ENCODE measurements around the gene UBALD1. TPM values are rescaled to one million over a fixed set of nuclear protein-coding genes. Genes with fewer than 3 reads are reported as not detected.

UBALD1 gene
- 3.3 and 4.7 TPM in 2 replicates for total RNA-seq (2014; rRNA removed; shearing (Covaris generic))

DNA sequence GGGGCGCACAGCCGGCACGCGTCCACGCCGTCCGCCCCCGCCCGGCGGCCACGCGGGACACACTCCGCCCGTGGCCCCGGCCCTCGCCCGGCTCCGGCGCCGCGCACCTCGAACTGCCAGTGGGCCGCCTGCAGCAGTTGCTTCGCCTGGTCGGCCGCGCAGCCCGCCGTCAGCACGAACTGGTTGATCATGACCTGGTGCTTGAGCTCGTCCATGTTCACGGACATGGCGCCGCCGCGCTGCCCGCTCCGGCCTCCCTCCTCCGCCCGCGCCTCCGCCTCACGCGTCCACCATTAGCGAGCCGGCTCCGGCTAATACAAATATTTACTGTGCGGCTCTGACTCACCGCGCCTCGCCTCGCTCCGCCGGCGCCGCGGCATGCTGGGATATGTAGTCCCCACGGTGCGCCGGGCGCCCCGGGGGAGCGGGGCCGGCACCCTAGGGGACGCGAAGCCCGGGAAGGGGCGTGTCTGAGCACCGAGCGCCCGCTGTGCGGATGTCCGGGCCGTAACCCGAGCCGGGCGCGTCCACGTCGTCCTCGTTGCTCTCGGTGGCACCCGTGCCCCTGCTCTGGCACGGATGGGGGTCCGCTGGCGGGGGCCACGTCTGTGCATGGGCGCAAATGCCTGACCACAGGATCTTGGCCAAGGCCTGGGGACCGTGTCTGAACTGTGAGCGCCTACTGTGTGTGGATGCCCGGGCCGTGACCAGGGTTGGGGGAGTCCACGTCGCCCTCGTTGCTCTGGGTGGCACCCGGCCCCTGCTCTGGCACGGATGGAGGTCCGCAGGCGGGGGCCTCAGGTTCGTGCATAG is at the start of gene UBALD1:
TSS of gene UBALD1 (minus strand) at position 318 of the 813 bp plus-strand sequence. CDS start at position 227, 91 bp downstream.
- peak; percentile 86 for DNase-seq (ENCODE audit: low read depth)

GRCh38 chr16:4663777-4664465 is 49.2 kb upstream of the UBALD1 start:
- no peak for DNase-seq (ENCODE audit: low read depth)

- DNase-seq (ENCODE audit: low read depth) = peak; percentile 52
Observed at GRCh38 chr16:4663465-4663776, 48.7 kb upstream of the UBALD1 start.

DNA sequence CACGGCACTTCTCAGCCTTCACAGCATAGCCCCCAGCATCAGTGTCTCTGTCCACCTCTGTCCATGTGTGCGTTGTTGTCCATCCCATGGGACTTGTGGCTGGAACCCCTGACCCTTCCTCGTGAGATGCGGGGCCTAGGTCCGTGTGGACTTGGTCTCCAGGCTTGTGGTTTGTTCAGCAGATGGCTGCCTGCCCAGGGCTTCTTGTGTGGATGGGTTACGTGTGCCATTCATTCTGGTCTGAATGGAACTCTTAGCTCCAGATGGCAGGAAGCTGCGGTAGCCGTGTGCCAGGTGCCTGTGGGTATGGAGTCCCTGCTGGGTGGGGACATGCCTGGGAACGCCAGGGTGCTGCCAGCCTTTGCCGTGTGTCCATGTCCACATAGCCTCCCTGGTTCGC is 47.0 kb upstream of the UBALD1 start:
- DNase-seq (ENCODE audit: low read depth) = peak; percentile 71

DNA sequence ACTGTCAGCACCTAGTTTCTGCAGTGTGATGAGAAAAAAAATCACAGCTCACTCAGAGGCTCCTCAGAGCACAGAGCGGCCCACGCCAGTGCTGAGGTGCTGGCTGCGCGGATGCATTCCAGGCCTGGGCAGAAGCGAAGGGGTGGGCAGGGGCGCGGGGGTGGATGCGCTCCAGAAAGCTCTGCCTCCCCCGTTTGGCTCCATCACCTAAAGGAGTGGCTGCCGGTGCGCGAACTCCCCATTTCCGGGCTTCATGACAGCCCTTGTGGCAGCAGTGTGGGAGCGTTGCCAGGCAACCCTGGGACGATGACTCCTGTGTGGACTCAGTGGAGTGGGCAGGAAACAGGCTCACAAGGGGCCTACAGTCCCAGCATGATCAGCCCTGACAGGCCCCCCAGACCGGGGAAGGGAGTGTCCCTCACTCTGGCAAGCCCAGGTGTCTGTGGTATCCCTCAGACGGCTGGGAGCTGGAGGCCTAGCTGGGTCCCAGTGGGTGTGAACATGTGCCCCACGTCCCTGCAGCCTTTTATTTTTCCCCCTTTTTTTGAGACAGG is 45.8 kb upstream of the UBALD1 start:
- peak; percentile 62 for DNase-seq (ENCODE audit: low read depth)

- no peak for DNase-seq (ENCODE audit: low read depth)
Observed at GRCh38 chr16:4659363-4660353, 45.0 kb upstream of the UBALD1 start.

DNA sequence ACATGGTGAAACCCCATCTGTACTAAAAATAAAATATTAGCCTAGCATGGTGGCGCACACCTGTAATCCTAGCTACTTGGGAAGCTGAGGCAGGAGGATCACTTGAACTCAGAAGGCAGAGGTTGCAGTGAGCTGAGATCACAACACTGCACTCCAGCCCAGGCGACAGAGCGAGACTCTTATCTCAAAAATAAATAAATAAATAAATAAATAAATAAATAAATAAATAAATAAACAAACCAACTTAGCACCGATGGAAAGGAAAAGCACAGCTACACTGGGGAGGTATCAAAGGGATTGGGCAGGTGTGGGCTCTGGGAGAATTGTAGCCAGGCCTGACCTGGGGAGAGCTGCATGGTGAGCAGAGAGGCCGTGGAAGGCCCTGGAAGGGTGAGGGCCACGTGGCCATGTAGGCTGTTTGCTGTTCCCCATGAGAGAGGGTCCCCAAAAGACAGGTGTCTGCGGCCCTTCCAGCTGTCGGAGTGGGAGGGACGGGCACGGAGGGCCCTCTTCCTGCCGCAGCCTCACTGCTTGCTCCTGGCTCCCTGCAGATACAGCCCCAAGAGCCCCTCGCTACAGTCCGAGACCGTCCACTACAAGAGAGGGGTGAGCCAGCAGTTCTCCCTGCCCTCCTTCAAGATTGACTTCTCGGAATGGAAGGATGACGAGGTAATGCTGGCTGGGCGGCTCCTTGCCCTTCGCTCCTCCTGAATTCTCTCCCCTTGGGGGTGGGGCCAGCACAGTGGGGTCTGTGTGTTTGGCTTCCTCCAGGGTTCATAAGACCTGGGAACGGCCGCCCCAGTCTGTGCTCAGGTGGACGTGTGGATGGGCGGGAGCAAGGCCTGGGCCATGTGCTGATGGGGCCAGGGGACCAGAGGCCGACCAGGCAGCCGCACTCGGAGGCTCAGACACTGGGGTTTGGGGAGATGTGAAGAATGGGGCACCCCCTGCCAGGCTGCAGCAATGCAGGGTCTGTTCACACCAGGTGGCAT is 42.3 kb upstream of the UBALD1 start:
- no peak for DNase-seq (ENCODE audit: low read depth)

DNA sequence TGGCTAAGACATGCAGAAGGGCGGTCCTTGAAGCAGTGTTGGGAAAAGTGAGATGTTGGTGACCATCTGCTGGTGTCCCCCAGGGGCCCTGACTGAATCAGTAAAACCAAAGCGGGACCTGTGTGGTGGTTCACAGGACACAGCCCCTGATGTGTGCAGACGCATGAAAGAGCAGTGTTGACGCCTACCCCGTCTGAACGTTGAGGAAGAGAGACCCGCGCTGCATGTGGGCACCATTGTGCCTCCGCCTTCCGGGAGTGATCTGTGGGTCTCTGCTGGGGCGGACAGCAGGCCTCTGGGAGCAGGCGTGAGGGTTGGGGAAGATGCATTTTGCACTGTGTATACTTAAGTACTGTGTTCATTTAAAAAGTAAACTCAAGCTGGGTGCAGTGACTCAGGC is 41.5 kb upstream of the UBALD1 start:
- no peak for DNase-seq (ENCODE audit: low read depth)

DNA sequence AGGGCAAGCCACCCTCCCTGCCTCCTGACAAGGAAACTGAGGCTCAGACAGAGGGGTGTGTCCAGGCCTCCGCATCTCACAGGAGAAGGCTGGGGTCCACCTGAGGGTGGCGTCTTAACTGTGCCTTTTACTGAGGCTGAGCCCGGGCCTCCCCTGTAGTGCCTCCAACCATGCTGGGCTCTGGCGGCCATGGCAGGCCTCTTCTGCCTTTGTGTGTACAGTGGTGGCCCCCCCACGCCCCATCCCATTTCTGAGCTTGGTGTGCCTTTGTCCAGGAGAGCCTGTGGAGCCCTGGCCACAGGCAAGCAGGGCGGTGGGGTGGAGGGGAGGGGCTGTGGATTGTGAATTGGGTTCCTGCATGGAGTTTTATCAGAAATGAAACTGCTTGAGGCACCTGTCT is 41.1 kb upstream of the UBALD1 start:
- no peak for DNase-seq (ENCODE audit: low read depth)

DNA sequence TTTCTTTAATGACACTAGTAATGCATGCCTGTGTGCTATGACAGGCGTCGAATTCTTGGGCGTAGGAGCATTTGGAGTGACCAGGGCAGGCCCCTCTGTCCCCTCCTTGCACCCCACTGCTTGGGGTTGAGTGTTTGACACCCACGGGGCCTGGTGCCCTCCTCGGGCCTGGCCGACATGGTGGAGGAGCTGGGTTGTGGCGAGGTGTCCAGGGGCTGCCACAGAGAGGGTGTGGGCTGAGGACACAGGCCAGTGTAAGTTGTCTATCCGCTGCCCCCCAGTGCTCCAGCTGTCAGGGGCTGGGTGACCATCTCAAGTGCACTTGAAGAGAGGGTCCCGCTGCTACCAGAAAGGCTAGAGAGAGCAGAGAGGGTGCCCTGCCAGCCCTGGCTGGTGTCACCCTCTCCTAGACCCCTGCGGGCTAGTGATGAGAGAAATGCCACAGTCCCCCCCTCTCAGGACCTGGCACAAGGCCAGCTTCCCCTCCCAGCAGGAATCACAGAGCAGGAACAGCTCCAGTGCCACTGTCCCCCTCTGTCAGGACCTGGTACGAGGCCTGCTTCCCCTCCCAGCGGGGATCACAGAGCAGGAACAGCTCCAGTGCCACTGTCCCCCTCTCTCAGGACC is 40.4 kb upstream of the UBALD1 start:
- no peak for DNase-seq (ENCODE audit: low read depth)

GRCh38 chr16:4654011-4654963 is 39.6 kb upstream of the UBALD1 start:
- no peak for DNase-seq (ENCODE audit: low read depth)

DNA sequence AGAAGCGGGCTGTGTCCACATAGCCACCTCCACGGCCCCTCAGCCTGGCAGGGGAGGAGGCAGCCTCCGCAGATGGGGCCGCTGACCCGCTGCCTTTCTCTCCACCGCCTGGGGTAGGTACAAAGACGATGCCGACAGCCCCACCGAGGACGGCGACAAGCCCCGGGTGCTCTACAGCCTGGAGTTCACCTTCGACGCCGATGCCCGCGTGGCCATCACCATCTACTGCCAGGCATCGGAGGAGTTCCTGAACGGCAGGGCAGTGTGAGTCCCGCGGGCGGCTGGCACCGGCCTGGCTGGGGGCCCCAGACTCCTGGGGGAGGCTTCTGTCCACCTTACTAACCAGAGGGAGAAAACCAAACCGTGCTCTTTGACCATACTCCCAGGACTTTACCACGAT is 37.9 kb upstream of the UBALD1 start:
- no peak for DNase-seq (ENCODE audit: low read depth)

DNA sequence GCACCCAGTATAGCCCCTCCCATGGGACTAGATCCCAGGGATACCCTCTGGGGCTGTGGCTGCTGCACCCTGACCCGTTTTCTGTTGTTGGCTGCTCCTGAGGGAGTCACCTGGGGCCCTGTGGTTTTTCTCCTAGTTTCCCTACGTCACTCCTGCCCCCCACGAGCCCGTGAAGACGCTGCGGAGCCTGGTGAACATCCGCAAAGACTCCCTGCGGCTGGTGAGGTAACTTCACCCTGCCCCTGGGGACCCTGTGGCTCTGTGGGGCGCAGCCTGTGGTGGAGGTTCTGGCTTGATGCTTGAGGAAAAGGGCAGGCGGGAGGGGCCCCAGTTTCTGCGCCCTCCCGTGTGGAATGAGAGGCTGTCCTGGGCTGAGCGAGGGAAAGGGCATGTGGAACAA is 37.1 kb upstream of the UBALD1 start:
- DNase-seq (ENCODE audit: low read depth) = no peak

DNA sequence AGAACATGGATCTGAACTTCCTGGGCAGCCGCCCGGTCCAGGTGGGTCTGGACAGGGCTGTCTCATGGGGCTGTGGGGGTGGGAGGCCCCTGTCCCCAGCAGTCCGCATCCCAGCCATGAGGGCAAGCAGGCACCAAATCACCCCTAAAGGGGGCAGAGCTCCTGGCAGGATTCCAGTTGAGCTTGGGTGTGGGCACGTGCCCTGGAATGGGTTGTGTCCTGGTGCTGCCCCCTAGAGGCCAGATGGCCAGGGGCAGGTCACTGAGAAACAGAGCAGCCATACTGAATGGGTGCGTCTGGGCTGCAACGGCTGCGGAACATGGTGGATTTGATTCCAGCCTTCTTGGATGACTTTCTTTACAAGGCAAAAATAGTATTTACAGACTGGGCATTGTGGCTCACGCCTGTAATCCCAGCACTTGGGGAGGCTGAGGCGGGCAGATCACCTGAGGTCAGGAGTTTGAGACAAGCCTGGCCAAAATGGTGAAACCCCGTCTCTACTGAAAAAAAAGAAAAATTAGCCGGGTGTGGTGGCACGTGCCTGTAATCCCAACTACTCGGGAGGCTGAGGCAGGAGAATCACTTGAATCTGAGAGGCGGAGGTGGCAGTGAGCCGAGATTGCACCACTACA is 35.9 kb upstream of the UBALD1 start:
- peak; percentile 42 for DNase-seq (ENCODE audit: low read depth)

DNA sequence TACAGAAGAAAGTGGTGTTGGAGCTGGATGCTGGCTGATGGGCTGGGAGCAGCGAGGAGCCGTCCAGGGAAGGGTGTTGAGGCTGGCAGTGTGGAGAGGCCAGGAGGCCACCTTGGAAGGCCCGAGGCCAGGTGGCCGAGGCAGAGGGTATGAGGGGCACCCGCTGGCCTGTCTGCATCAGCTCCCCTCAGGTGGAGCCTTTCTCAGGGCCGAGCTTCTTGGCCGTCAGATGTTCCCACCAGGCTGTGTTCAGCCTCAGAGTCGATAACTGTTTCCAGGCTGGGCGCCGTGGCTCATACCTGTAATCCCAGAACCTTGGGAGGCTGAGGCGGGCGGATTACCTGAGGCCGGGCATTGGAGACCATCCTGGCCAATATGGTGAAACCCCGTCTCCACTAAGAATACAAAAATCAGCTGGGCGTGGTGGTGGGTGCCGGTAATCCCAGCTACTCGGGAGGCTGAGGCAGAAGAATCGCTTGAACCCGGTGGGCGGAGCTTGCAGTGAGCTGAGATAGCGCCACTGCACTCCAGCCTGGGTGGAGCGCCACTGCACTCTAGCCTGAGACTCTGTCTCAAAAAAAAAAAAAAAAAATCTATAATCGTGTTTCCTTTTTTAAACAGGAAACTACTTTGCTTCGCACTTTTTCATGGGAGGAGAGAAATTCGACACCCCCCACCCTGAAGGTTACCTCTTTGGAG is 35.2 kb upstream of the UBALD1 start:
- DNase-seq (ENCODE audit: low read depth) = no peak

- DNase-seq (ENCODE audit: low read depth) = no peak
Observed at GRCh38 chr16:4648917-4649316, 34.2 kb upstream of the UBALD1 start.

- no peak for DNase-seq (ENCODE audit: low read depth)
Observed at GRCh38 chr16:4647644-4647980, 32.9 kb upstream of the UBALD1 start.
